ENCODE results near the gene FLRT2. TPM values are rescaled to one million over a fixed set of nuclear protein-coding genes. Genes with fewer than 3 reads are reported as not detected.

FLRT2 gene
- polyA plus RNA-seq, 2 of the 4 experiments (the other 2 are of a cell fraction), result 6.8 to 7.5 TPM

GRCh38 chr14:85625925-85626585, 96.1 kb downstream of the FLRT2 start (continued):
- TF ChIP-seq GATA3 (IDR thresholded peaks at IDR 0.05; ENCODE audit: borderline replicate concordance) (no peak), ZSCAN20 (CRISPR knock-in tag; IDR thresholded peaks at IDR 0.05) (no peak)

GRCh38 chr14:85634205-85634604, 104.3 kb downstream of the FLRT2 start:
- FAIRE-seq (no peak), DNase-seq (ENCODE audit: low read depth in 1 of 2, low spot score in 1 of 2) (no peak), ATAC-seq (no peak)
- no peak for TF ChIP-seq GATA3 (IDR thresholded peaks at IDR 0.05; ENCODE audit: borderline replicate concordance)
- no peak for TF ChIP-seq CBX2 (IDR thresholded peaks at IDR 0.05; ENCODE audit: borderline replicate concordance, low read depth)
- TF ChIP-seq KDM5A (IDR thresholded peaks at IDR 0.05), result no peak
- no peak for TF ChIP-seq JUN (IDR thresholded peaks at IDR 0.05)
- no peak for TF ChIP-seq POLR2A (IDR thresholded peaks at IDR 0.05; ENCODE audit: low read length)
- TF ChIP-seq, protein P1, sequence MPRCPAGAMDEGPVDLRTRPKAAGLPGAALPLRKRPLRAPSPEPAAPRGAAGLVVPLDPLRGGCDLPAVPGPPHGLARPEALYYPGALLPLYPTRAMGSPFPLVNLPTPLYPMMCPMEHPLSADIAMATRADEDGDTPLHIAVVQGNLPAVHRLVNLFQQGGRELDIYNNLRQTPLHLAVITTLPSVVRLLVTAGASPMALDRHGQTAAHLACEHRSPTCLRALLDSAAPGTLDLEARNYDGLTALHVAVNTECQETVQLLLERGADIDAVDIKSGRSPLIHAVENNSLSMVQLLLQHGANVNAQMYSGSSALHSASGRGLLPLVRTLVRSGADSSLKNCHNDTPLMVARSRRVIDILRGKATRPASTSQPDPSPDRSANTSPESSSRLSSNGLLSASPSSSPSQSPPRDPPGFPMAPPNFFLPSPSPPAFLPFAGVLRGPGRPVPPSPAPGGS (IDR thresholded peaks at IDR 0.05), result no peak
- TF ChIP-seq MAX (IDR thresholded peaks at IDR 0.05), result no peak
- no peak for TF ChIP-seq KDM1A (IDR thresholded peaks at IDR 0.05; ENCODE audit: low read depth)
- no peak for TF ChIP-seq HOXA7 (CRISPR knock-in tag; IDR thresholded peaks at IDR 0.05)
- TF ChIP-seq RCOR1 (IDR thresholded peaks at IDR 0.05; ENCODE audit: low read depth, low read length), result no peak
- Histone ChIP-seq H3K9me3 (no peaks in the 10 kb centered on the region), H3K4me1 (no peaks in the 10 kb centered on the region), H3K4me3 (no peak overlapping the region), H3K4me2 (no peak overlapping the region), H3K27ac (no peak overlapping the region)
- ChIA-PET CTCF (interaction anchor here (0.7 kb wide), 1 partner anchor 230 kb away, joined by 4 read pairs; no protein-coding TSS in a partner anchor), POLR2A (no interaction called here)

- H3K4me3 ChIP-seq, result no peak overlapping the region
- H3K4me2 ChIP-seq, result no peak overlapping the region
- DNase-seq (ENCODE audit: low read depth in 1 of 2, low spot score in 1 of 2), result no peak
- CTCF ChIA-PET, result interaction anchor here (0.6 kb wide), 1 partner anchor 32 kb away, joined by 4 read pairs; no protein-coding TSS in a partner anchor
- H3K27ac ChIP-seq, result no peak overlapping the region
- H3K4me1 ChIP-seq, result no peaks in the 10 kb centered on the region
- FAIRE-seq, result no peak
- POLR2A ChIA-PET, result no interaction called here
- ATAC-seq, result no peak
- no peak for TF ChIP-seq PHF8 (IDR thresholded peaks at IDR 0.05; ENCODE audit: borderline replicate concordance, low read depth)
- no peak for TF ChIP-seq BHLHE40 (IDR thresholded peaks at IDR 0.05; ENCODE audit: low read depth, low read length)
- TF ChIP-seq, protein P2, sequence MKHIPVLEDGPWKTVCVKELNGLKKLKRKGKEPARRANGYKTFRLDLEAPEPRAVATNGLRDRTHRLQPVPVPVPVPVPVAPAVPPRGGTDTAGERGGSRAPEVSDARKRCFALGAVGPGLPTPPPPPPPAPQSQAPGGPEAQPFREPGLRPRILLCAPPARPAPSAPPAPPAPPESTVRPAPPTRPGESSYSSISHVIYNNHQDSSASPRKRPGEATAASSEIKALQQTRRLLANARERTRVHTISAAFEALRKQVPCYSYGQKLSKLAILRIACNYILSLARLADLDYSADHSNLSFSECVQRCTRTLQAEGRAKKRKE (CRISPR knock-in tag; IDR thresholded peaks at IDR 0.05; ENCODE audit: low read depth), result no peak
- TF ChIP-seq RCOR1 (IDR thresholded peaks at IDR 0.05; ENCODE audit: low read depth, low read length), result no peak
- no peak for TF ChIP-seq HOXB13 (CRISPR knock-in tag; IDR thresholded peaks at IDR 0.05; ENCODE audit: low read depth)
- no peak for TF ChIP-seq SREBF2 (IDR thresholded peaks at IDR 0.05)
- TF ChIP-seq, protein P3, sequence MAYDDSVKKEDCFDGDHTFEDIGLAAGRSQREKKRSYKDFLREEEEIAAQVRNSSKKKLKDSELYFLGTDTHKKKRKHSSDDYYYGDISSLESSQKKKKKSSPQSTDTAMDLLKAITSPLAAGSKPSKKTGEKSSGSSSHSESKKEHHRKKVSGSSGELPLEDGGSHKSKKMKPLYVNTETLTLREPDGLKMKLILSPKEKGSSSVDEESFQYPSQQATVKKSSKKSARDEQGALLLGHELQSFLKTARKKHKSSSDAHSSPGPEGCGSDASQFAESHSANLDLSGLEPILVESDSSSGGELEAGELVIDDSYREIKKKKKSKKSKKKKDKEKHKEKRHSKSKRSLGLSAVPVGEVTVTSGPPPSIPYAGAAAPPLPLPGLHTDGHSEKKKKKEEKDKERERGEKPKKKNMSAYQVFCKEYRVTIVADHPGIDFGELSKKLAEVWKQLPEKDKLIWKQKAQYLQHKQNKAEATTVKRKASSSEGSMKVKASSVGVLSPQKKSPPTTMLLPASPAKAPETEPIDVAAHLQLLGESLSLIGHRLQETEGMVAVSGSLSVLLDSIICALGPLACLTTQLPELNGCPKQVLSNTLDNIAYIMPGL (CRISPR knock-in tag; IDR thresholded peaks at IDR 0.05; ENCODE audit: borderline replicate concordance), result no peak
- H3K9me3 ChIP-seq, result no peaks in the 10 kb centered on the region
- 57% methylated on average over 2 of the region's 2 CpGs for WGBS (ENCODE audit: missing lambda C conversion rate)
These were observed 114.3 kb downstream of the FLRT2 start for GRCh38 chr14:85644211-85644610.

- 93% methylated on average over 2 of the region's 2 CpGs for WGBS (ENCODE audit: missing lambda C conversion rate)
- ChIA-PET POLR2A (no interaction called here), CTCF (no interaction called here)
- no peak for DNase-seq (ENCODE audit: low read depth in 1 of 2, low spot score in 1 of 2)
- Histone ChIP-seq H3K4me3 (no peak overlapping the region), H3K27ac (no peak overlapping the region), H3K4me1 (no peaks in the 10 kb centered on the region), H3K4me2 (no peak overlapping the region), H3K9me3 (no peaks in the 10 kb centered on the region)
- no peak for ATAC-seq
- no peak for FAIRE-seq
- TF ChIP-seq, protein P3 (CRISPR knock-in tag; IDR thresholded peaks at IDR 0.05; ENCODE audit: borderline replicate concordance), result no peak
- no peak for TF ChIP-seq USF2 (IDR thresholded peaks at IDR 0.05)
- no peak for TF ChIP-seq ESRRA (IDR thresholded peaks at IDR 0.05; ENCODE audit: borderline replicate concordance, low read length)
- no peak for TF ChIP-seq TFCP2L1 (CRISPR knock-in tag; IDR thresholded peaks at IDR 0.05)
- TF ChIP-seq RAD21 (conservative IDR thresholded peaks at IDR 0.05 in 1 of 2, IDR thresholded peaks at IDR 0.05 in 1 of 2), result no peak
- no peak for TF ChIP-seq HOXB5 (CRISPR knock-in tag; IDR thresholded peaks at IDR 0.05)
- TF ChIP-seq, protein P2 (CRISPR knock-in tag; IDR thresholded peaks at IDR 0.05; ENCODE audit: low read depth), result no peak
- no peak for TF ChIP-seq MAFK (IDR thresholded peaks at IDR 0.05; ENCODE audit: partially characterized antibody)
These were observed 123.1 kb downstream of the FLRT2 start for GRCh38 chr14:85653029-85653428.
